IMR-90 (cell line): Measurements from ENCODE around the gene NCKAP5. TPM values are rescaled to one million over a fixed set of nuclear protein-coding genes. Genes with fewer than 3 reads are reported as not detected.

Experiments
- ATAC-seq: fragments of 200-7000 bp; cut with Tn5 transposase; 2 replicates; pipeline ENCODE4 v1.9.1; 2020; ENCODE audit warnings: low read depth, mild to moderate bottlenecking, moderate library complexity
- BruUV-seq: library from RNA; stranded (reverse); fragments of 400-500 nt; replicated peaks from 2 replicates; lab custom pipeline; 2021; lab: Mats Ljungman, UMichigan
- CTCF ChIA-PET: fragments of 300-600 bp; formaldehyde crosslinking; extraction: SDS; loops from one replicate; lab custom pipeline; 2021; ENCODE audit warnings: antibody characterized with exemption; lab: Yijun Ruan, JAX
- POLR2A ChIA-PET: fragments of 300-600 bp; sonication (Branson Sonifier 250); formaldehyde crosslinking; loops from one replicate; lab custom pipeline; 2022; ENCODE audit warnings: antibody characterized with exemption; ENCODE audit not compliant: unreplicated experiment; lab: Charles Lee
- DNase-seq: peaks from one replicate; pipeline ENCODE4 v3.0.0; 2013
- H2AFZ ChIP-seq: replicated peaks from 2 replicates; pipeline ENCODE3; 2013; ENCODE audit warnings: low read length, mild to moderate bottlenecking; ENCODE audit not compliant: poor library complexity
- H2AK5ac ChIP-seq: 2 replicates; pipeline ENCODE4 v1.6.1; 2013; ENCODE audit warnings: low read depth, low read length, inconsistent platforms
- H2AK9ac ChIP-seq: replicated peaks from 2 replicates; pipeline ENCODE3; 2013; ENCODE audit warnings: mild to moderate bottlenecking, low read depth, low read length, moderate library complexity; ENCODE audit not compliant: poor library complexity
- H2BK120ac ChIP-seq: 2 replicates; pipeline ENCODE4 v1.6.1; 2013; ENCODE audit warnings: low read depth, low read length, inconsistent platforms
- H2BK15ac ChIP-seq: 3 replicates; pipeline ENCODE4 v1.6.1; 2013; ENCODE audit warnings: low read depth, low read length, inconsistent platforms
- H2BK20ac ChIP-seq: 2 replicates; pipeline ENCODE4 v1.6.1; 2013; ENCODE audit warnings: low read depth, mild to moderate bottlenecking, inconsistent platforms, low read length, moderate library complexity
- H2BK5ac ChIP-seq: 2 replicates; pipeline ENCODE4 v1.6.1; 2013; ENCODE audit warnings: mild to moderate bottlenecking, low read depth, low read length, inconsistent platforms; ENCODE audit not compliant: poor library complexity, severe bottlenecking
- H3K14ac ChIP-seq: replicated peaks from 2 replicates; pipeline ENCODE4 v1.6.1; 2013; ENCODE audit warnings: low read depth, low read length, inconsistent platforms
- H3K18ac ChIP-seq: 2 replicates; pipeline ENCODE4 v1.6.1; 2013; ENCODE audit warnings: low read depth, low read length, control low read depth
- H3K23ac ChIP-seq: 2 replicates; pipeline ENCODE4 v1.6.1; 2013; ENCODE audit warnings: low read depth, low read length, inconsistent platforms
- H3K27ac ChIP-seq: 2 replicates; pipeline ENCODE4 v1.5.1; 2013; ENCODE audit warnings: mild to moderate bottlenecking, control low read depth, low read length; ENCODE audit not compliant: insufficient read depth
- H3K27me3 ChIP-seq: 2 replicates; pipeline ENCODE4 v1.6.1; 2013; ENCODE audit warnings: low read length; ENCODE audit not compliant: control insufficient read depth, insufficient read depth
- H3K36me3 ChIP-seq: 2 replicates; pipeline ENCODE4 v1.6.1; 2013; ENCODE audit warnings: low read length, mixed read lengths; ENCODE audit not compliant: control insufficient read depth, insufficient read depth
- H3K4ac ChIP-seq: 2 replicates; pipeline ENCODE4 v1.6.1; 2013; ENCODE audit warnings: low read depth, low read length, inconsistent platforms
- H3K4me1 ChIP-seq: 2 replicates; pipeline ENCODE4 v1.6.1; 2013; ENCODE audit warnings: low read length, mixed read lengths; ENCODE audit not compliant: control insufficient read depth, insufficient read depth
- H3K4me2 ChIP-seq: 2 replicates; pipeline ENCODE4 v1.6.1; 2013; ENCODE audit warnings: low read depth, mild to moderate bottlenecking, control low read depth, low read length, moderate library complexity
- H3K4me3 ChIP-seq: 2 replicates; pipeline ENCODE4 v1.5.1; 2013; ENCODE audit warnings: low read depth, mild to moderate bottlenecking, control low read depth, low read length, moderate library complexity; ENCODE audit not compliant: insufficient read depth
- H3K56ac ChIP-seq: 2 replicates; pipeline ENCODE4 v1.6.1; 2013; ENCODE audit warnings: low read length, inconsistent platforms; ENCODE audit not compliant: insufficient read depth; ENCODE audit errors: extremely low read depth
- H3K79me1 ChIP-seq, 2 experiments: 2 replicates each; pipeline ENCODE4 v1.6.1; 2013; ENCODE audit warnings: low read length in 2 of 2, inconsistent platforms in 1 of 2, low read depth in 1 of 2
- H3K9ac ChIP-seq: 2 replicates; pipeline ENCODE4 v1.6.1; 2013; ENCODE audit warnings: low read depth, low read length, control low read depth
- H3K9me1 ChIP-seq: 2 replicates; pipeline ENCODE4 v1.6.1; 2013; ENCODE audit warnings: low read length, inconsistent platforms; ENCODE audit not compliant: insufficient read depth
- H3K9me3 ChIP-seq: 2 replicates; pipeline ENCODE4 v1.6.1; 2013; ENCODE audit warnings: low read length; ENCODE audit not compliant: control insufficient read depth, insufficient read depth
- H4K20me1 ChIP-seq: 2 replicates; pipeline ENCODE4 v1.6.1; 2013; ENCODE audit warnings: low read length, inconsistent platforms; ENCODE audit not compliant: insufficient read depth
- H4K5ac ChIP-seq: 2 replicates; pipeline ENCODE4 v1.6.1; 2013; ENCODE audit warnings: mild to moderate bottlenecking, low read depth, low read length, control low read depth
- H4K8ac ChIP-seq, 2 experiments: 2 replicates each; pipeline ENCODE4 v1.6.1; 2013; ENCODE audit warnings: low read depth in 2 of 2, low read length in 2 of 2, control low read depth in 1 of 2, inconsistent platforms in 1 of 2
- H4K91ac ChIP-seq: 2 replicates; pipeline ENCODE4 v1.6.1; 2013; ENCODE audit warnings: low read depth, low read length, inconsistent platforms; ENCODE audit not compliant: insufficient read depth
- CEBPB ChIP-seq: IDR thresholded peaks from 2 replicates; pipeline ENCODE4 v1.6.1; 2012; ENCODE audit warnings: low read depth, low read length, improper control_type of control experiment
- NFE2L2 ChIP-seq: fragments of 150-350 bp; IDR thresholded peaks from 2 replicates; pipeline ENCODE4 v1.6.1; 2016; ENCODE audit warnings: low read depth, mild to moderate bottlenecking, low read length
- SMC3 ChIP-seq: fragments of 150-350 bp; IDR thresholded peaks from 2 replicates; pipeline ENCODE4 v1.6.1; 2016; ENCODE audit warnings: low read depth, mild to moderate bottlenecking, antibody characterized with exemption, low read length, moderate library complexity
- WGBS, 2 experiments: methylation state at CpG; one replicate each; pipeline versions ENCODE4 v1.1.5 to v1.1.7; 2013; ENCODE audit warnings: missing lambda C conversion rate in 2 of 2; ENCODE audit not compliant: insufficient read length in 1 of 2; ENCODE audit errors: extremely low coverage in 2 of 2; 5-methylcytosine and 5-hydroxymethylcytosine counted together
- dilution Hi-C: fragments of 300-500 bp; cut with HindIII; formaldehyde crosslinking; loops from one replicate; pipeline ENCODE4 v1.14.3; 2018; ENCODE audit warnings: low sequenced_read_pairs; ENCODE audit not compliant: unreplicated experiment
- in situ Hi-C: fragments of 300-500 bp; cut with MboI; formaldehyde crosslinking; loops from 3 replicates; pipeline ENCODE4 v1.14.3; 2019; ENCODE audit warnings: low sequenced_read_pairs, inconsistent platforms, mixed read lengths
- intact Hi-C: fragments of 100-400 bp; cut with micrococcal nuclease; formaldehyde crosslinking; loops from 2 replicates; pipeline ENCODE4 v1.10.0; 2022
- polyA plus RNA-seq, 3 experiments: library from polyadenylated mRNA; depleted of rRNA; stranded (reverse); fragments of >200 nt; gene quantifications; 2 replicates each; pipeline ENCODE4 v1.2.3, GENCODE V29; 2012; ENCODE audit warnings: low replicate concordance in 1 of 3
- total RNA-seq: library from RNA; depleted of rRNA; stranded (reverse); fragments of >200 nt; gene quantifications from 2 replicates; pipeline ENCODE4 v1.2.3, GENCODE V29; 2012

NCKAP5 gene
- total and polyA plus RNA-seq, 2 of the 4 experiments (the other 2 are of a cell fraction) = 2.7 to 3.9 TPM

DNA sequence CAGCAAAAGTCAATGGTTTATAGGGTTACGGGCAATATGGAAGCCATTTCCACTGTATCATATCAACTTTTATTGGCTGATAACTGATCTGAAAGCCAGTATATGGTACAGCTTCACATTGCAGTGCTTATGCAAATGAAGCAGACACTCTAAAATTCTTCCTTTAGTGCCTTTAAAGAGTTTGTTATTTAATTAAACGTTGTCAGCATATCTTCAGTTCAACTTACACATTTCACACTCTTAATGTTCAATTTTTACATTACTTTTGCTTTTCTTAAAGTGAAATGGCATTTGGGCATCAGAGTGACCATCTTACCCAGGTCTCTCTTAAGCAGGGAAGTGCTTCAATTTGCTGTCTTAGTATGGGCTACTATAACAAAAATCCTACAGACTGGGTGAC lies 420.1 kb downstream of the NCKAP5 start:
- intact Hi-C loops = no loop called here
- CTCF ChIA-PET = no interaction called here
- ATAC-seq = no peak

More for the DNA sequence above, 420.1 kb downstream of the NCKAP5 start:
- H3K18ac ChIP-seq = no peak overlapping the region
- H2BK5ac ChIP-seq = no peak overlapping the region
- peaks cover 16% of the 10 kb centered on the region; the same call in 1 of the 2 replicates for H4K20me1 ChIP-seq
- no peak overlapping the region for H3K14ac ChIP-seq
- H3K4me2 ChIP-seq = no peak overlapping the region
- no peak overlapping the region for H2BK20ac ChIP-seq
- TF ChIP-seq NFE2L2 (no peak), SMC3 (no peak), CEBPB (no peak)
- no peak overlapping the region for H2AK5ac ChIP-seq
- H3K27me3 ChIP-seq = no peaks in the 10 kb centered on the region
- H3K56ac ChIP-seq = no peak overlapping the region
- H3K79me1 ChIP-seq = peaks cover 9 to 49% of the 10 kb centered on the region in 2 experiments; a peak in 3 of 4 replicates
- no peak overlapping the region for H2BK120ac ChIP-seq
- no peak overlapping the region for H3K27ac ChIP-seq
- dilution Hi-C loops (no loop called here), in situ Hi-C loops (no loop called here)
- no peaks in the 10 kb centered on the region for H3K9me3 ChIP-seq
- no TSS peak for BruUV-seq
- no peak overlapping the region for H4K91ac ChIP-seq
- no peak overlapping the region for H3K4me3 ChIP-seq
- no peak overlapping the region for H2AK9ac ChIP-seq
- H2AFZ ChIP-seq = no peak overlapping the region
- H3K9me1 ChIP-seq = no peaks in the 10 kb centered on the region
- H3K4ac ChIP-seq = no peak overlapping the region
- no peak overlapping the region for H2BK15ac ChIP-seq
- no peaks in the 10 kb centered on the region; the same call in 1 of the 2 replicates for H3K36me3 ChIP-seq
- no peak overlapping the region for H3K23ac ChIP-seq
- no peak overlapping the region for H3K9ac ChIP-seq
- no peak for DNase-seq
- no peak overlapping the region for H4K8ac ChIP-seq
- 0 out of 2 replicates have a peak, but pooled peaks cover 1% of the 10 kb centered on the region for H3K4me1 ChIP-seq
- no CpG with 5 or more reads among the region's 2 CpGs for WGBS, 2 experiments
- no peak overlapping the region for H4K5ac ChIP-seq
- POLR2A ChIA-PET = no interaction called here
